NCI-H1694 treated with DMSO at 0.1 percent for 48 hours (cell line): Measurements from ENCODE around the gene CETP.
A peak's percentile ranks its signal among the peaks of the same experiment; 100 is the strongest.

Experiments
- DNase-seq: peaks from one replicate; lab custom pipeline; 2025; lab: John Stamatoyannopoulos, UW

CETP gene, protein sequence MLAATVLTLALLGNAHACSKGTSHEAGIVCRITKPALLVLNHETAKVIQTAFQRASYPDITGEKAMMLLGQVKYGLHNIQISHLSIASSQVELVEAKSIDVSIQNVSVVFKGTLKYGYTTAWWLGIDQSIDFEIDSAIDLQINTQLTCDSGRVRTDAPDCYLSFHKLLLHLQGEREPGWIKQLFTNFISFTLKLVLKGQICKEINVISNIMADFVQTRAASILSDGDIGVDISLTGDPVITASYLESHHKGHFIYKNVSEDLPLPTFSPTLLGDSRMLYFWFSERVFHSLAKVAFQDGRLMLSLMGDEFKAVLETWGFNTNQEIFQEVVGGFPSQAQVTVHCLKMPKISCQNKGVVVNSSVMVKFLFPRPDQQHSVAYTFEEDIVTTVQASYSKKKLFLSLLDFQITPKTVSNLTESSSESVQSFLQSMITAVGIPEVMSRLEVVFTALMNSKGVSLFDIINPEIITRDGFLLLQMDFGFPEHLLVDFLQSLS

DNA sequence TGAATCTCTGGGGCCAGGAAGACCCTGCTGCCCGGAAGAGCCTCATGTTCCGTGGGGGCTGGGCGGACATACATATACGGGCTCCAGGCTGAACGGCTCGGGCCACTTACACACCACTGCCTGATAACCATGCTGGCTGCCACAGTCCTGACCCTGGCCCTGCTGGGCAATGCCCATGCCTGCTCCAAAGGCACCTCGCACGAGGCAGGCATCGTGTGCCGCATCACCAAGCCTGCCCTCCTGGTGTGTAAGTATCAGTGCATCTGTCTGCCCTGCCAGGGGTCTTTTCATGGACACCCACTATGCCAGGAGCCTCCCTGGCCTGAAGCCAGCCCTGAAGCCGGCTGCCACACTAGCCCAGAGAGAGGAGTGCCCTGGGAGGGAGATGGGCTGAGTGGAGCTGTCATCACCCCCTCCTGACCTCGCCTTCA is at the start of gene CETP:
Gene CETP (plus strand): TSS at position 100 of the 431 bp plus-strand sequence. CDS start 30 bp downstream, at position 130.
- no peak for DNase-seq

DNA sequence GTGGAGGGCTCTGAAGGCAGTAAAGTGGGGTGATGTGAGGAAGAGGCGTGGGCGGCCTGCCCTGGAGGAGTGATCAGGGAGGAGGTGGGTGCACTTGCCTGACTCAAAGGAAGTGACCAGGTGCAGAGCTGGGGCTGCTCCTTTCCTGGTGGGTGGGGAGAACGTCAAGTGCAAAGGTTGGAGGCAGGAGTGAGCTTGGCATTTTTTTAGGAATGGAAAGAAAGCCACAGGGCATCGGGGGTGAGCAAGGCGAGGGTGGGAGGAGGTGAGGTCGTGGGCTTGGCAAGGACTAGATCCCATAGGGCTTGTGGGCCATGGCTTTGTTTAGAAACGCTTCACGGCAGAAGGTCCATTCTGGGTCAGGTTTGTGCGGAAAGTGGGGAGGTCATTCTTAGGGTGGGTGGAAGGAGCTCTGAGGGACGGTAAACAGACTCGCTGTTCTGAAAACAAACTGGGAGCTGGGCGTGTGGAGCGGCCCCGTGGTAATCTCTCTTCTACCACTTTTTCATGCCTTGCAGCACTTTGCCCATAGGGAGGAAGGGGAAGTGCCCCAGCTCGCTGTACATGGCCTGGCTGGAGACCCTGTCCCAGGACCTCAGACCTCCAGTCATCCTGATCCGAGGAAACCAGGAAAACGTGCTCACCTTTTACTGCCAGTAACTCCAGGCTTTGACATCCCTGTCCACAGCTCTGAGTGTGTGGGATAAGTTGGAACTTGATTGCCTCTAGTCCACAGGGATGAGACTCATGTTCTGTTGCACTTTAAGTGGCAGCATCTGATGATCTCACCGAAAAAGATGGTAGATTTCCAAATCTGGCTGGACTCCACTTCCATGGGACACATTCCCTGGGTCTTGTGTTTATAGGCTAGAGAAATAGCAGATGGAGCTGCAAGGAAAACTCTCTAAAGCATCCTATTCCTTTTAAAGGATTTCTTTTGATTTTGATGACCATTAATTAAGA is 48.7 kb upstream of the CETP start:
- no peak for DNase-seq

DNA sequence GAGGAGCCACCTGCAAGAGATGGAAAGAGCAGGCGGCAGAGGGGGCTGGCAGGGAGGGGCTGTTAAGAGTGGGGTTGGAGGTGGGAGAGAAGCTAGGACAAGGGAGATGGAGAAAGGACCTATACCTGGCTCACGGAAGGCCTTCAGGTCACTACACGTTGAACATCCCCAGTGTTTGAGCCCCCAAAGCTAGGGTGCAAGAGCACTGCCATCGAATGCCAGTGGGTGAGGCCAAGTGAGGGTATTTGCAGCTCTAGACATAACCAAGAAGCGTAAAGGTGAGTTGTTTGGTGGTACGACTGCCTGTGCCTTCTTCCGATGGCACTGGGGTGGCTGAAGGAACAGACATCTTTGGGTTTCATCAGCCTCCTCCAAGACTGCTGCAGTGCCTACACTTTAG is 46.9 kb upstream of the CETP start:
- DNase-seq, result no peak

DNA sequence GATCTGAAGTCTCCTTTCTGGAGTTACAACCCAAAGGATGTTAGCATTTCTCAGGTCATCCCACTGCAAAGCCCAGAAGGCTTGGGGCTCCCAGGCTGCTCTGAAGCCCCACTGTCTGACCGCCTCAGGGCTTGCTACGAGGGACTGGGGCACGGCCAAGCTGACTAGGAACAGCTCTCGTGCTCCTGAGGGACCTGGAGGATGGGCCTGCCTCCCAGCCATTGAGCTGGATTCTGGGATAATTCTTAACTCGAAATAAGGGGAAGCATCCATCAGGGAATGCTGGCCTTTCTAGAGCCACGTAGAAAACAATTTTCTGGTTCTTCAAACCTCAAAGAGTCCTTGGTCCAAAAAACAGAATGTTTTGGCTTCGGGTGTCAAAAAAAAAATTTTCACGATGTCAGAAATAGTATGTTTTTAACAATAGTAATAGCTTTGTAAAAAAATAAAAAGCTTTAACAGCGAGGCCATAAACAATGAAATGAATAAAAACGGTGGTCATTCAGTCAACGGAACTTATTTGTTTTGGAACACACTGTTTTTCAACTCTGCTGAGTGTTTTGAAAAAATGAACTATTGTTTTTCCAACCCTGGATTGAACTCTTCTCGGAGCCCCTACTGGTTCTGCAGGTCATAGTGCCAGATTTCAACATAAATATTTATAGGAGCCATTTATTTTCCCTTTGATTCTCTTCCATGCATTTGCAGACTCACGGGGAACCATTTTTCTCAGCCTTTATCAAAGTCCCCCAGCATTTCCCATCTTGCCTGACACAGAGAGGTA is 46.2 kb upstream of the CETP start:
- no peak for DNase-seq

DNA sequence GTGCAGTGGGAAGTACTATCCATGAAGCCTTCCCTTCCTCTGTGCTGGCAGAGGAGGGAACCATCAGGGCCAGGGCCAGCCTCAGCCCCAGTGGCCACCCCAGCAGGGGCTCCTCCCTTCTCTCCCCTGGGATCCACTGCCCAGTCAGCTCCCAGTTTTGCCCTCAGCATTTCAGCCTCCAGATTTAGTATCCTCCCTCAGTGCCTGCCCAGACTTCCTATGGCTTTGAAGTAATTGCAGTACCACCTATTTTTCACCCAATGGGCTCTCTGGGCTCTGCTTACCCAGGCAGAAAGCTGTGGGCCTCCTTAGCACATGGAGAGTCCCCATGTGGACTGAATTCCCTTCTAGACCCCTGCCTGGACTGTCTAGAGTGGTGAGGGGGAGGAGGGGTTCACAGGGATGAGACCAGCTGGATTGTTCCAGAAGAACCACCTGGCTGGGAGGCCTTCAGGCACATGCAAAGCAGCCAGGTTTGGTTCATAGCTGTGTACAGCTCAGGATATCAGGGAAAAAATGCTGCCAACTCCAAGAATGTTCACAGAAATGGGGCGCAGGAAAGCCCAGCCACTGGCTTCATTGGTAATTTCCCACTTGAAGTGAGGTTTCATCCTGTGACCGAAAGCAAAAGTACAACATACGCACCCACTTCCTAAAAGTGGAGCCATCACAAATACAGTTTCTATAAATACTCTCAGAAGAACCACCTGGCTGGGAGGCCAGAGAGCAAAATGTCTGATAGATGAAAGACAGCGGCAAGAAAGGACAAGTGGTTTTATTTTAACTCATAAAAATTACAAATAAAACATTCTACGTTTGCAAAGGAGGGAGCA is 45.0 kb upstream of the CETP start:
- no peak for DNase-seq

DNA sequence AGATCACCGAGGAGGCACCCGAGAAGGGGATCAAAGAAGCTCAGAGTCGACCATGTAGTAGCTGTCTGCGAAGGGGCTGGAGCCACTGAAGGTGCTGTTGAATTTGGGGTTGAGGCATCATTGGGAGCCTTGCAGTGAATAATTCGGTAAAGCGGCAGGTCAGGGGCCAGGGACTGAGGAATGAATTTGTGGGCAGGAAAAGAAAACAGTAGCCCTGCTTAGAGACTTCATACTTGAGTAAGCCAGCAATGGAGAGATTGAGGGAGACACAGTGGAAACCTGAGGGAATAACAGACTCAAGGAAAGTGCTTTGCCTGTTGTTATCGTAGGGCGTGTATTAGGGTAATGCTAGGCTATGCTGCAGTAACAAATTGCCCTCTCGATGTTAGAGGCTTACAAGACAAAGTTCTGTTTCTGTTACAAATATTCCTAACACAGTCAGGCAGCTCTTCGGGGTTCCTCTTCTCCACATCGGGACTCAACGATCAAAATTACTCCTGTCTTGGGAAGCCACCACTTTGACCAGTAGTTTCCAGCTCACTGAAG is 43.2 kb upstream of the CETP start:
- DNase-seq, result no peak

DNA sequence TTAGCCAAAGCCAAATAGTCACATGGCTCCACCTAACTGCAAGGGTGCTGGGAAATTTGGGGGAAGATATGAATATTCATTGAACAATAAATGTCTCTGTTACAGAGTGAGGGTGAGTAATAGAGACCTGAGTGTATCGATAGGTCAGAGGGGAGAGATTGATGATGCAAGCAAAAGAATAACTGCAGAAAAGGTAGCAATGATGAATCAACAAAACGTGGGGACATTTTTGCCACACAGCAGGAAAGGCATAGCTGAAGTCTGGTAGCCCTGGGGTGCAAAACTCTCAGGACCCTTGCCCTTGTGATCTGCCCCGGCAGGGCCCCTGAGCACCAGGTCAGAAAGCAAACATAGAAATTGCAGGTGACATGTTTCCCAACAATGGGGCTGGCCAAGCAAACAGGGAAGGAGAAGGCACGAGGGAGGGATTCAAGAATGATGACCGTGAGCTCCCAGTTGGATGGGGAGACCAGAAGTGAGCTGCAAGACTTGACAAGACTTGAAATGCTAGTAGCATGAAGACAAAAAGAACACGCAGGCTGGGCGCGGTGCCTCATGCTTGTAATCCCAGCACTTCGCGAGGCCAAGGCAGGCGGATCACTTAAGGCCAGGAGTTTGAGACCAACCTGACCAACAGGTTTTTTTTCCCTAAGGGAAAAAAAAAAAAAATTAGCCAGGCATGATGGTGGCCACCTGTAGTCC is 42.5 kb upstream of the CETP start:
- no peak for DNase-seq

DNA sequence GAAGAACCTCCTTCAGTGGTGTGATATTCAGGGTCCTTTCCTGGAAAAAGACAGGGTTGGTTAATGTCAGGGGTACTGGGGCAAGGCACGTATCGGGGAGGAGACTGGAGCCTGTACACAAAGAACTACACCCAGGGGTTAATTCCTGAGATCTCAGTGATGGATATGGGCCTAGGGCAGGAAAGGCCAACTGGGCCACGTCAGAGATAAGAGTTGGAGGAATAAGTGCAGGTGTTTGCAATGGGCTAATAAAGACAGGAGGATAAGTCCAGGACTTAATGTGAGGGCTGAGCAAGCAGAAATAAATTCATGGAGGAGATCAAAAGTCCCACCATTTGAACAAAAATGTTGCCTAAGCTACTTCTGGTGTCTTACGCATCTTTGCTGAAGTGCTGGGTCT is 40.2 kb upstream of the CETP start:
- DNase-seq, result no peak

DNA sequence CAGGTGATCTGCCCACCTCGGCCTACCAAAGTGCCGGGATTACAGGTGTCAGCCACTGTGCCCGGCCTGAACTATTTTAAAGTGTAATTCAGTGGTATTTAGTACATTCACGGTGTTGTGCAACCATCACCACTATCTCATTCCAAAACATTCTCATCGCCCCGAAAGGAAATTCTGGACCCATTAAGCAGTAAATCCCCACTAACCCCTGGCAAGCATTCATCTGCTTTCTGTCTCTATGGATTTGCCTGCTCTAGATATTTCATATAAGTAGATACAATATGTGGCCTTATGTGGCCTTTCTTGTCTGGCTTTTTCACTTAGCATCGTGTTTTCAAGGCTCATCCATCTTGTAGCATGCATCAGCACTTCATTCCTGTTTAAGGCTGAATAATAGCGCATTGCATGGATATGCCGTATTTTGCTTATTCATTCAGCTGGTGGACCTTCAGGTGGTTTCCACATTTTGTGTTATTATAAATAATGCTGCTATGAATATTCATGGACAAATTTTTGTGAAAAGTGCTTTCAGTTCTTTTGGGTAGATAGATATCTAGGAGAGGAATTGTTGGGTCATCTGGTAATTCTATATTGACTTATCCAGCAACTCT is 38.2 kb upstream of the CETP start:
- no peak for DNase-seq

DNA sequence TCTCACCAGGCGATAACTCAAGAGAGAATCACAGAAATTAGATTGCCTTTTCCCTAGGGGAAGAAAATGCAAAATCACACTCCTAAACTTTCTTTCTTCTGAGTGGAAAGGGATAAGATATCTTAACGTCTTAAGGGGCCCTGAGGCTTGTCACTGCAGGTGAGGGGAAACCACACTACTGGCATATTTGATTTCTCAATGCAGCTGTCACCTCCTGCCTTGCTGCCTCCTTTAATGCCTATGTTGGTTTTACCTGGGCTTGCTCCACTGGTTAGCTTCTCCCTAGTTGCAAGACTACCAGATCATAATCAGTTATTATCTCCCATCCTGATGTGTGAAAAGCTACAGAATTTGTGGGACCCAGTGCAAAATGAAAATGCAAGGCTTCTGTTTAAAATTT is 34.3 kb upstream of the CETP start:
- DNase-seq, result no peak

DNA sequence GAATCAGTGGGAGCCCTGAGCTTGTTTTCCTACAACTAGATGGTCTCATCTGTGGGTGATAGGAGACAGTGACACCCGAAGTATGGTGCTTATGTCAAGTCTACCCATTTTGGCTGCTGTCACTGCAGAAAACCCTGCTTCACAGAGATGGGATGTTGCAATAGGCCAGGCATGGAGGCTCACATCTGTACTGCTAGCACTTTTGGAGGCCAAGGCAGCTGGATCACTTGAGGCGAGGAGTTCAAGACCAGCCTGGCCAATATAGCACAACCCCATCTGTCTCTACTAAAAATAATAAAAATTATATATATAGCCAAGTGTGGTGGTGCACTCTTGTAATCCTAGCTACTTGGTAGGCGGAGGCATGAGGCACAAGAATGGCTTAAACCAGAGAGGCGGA is 32.1 kb upstream of the CETP start:
- no peak for DNase-seq

DNA sequence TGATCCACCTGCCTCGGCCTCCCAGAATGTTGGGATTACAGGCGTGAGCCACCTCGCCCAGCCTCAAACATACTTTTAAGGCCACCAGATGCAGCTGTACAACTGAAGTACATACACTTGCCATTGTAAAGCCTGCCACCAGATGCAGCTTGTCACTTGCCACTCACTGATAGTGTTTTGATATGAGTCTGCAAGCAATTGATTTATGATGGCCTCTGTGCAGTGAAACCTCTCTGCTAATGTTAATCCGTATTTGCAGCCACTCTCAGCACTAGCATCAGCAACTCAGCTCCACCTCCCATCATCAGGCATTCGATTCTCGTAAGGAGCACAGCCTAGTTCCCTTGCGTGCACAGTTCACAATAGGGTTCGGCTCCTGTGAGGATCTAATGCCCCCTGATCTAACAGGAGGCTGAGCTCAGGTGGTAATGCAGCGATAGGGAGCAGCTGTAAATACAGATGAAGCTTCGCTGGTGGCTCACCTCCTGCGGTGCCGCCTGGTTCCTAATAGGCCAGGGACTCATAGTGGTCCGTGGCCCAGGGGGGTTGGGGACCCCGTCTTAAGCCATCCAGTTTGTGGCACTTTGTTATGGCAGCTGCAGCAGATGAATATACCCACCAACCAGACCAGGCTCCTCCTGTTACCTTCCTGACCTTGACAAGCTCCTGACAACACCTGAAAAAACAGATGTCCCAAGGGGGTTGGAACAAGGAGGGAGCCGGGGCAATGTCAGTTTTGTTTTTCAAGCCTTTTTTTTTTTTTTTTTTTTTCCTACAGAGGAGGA is 31.1 kb upstream of the CETP start:
- no peak for DNase-seq

DNA sequence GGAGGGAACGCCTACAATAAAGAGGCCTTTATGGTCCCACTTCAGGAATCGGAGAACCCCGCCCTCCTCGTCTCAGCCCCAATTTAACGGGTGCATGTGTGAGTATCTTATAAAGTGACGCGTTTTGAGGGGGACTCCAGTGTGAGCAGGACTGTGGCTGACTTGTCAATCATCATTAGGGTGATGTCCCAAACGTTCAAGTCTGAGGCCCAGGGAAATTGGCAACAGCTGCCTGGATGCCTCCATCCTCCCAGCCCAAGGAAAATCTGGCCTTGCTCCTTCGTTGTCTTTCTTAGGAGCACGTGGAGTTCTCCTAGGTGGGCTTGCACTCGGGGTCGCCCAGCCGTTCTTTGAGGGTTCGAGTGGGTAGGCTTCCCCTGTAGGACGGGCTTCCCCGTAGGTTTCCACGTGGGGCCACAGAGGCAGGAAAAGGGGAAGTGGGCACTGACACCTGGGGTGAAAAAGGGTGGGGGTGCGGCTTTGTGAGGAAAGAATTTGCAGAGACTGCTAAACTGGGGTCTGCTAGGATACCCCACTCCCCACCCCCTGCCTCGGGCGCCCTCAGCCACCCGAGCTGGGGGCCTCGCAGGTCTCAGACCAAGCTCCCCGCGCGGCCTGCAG is 30.4 kb upstream of the CETP start:
- no peak for DNase-seq

DNA sequence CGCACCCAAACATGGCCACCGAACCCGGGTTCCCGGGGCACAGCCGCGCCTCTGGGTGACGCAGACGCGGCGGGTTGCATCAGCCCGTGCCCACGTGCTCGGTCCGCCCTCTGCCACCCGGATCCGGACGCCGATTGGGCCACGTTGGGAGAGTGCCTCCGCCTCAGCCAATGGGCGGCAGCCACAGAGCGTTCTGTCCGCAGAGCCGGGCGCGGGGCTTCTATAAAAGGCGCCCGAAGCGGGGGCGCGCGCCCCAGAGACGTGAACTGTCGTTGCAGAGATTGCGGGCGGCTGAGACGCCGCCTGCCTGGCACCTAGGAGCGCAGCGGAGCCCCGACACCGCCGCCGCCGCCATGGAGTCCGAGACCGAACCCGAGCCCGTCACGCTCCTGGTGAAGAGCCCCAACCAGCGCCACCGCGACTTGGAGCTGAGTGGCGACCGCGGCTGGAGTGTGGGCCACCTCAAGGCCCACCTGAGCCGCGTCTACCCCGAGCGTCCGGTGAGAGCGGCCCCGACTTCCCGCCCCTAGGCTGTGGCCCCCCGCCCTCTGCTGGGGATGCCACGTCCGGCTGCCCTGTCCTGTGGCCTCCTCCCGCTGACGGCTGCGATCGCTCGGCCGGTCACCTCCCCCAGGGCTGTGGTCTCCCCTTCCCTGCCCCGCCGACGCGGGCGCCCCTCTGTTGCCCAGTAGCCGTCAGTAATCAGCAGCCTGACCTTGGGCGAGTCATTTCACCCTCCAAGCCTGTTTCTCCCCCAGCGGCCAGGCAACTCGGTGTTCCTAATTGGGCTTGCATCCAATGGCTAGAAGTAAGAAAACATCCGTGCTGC is 29.6 kb upstream of the CETP start, which contains the start of gene HERPUD1:
Gene HERPUD1 (plus strand): TSS at position 251 of the 829 bp plus-strand sequence. CDS start 103 bp downstream, at position 354.
- DNase-seq, result peak; percentile 90

DNA sequence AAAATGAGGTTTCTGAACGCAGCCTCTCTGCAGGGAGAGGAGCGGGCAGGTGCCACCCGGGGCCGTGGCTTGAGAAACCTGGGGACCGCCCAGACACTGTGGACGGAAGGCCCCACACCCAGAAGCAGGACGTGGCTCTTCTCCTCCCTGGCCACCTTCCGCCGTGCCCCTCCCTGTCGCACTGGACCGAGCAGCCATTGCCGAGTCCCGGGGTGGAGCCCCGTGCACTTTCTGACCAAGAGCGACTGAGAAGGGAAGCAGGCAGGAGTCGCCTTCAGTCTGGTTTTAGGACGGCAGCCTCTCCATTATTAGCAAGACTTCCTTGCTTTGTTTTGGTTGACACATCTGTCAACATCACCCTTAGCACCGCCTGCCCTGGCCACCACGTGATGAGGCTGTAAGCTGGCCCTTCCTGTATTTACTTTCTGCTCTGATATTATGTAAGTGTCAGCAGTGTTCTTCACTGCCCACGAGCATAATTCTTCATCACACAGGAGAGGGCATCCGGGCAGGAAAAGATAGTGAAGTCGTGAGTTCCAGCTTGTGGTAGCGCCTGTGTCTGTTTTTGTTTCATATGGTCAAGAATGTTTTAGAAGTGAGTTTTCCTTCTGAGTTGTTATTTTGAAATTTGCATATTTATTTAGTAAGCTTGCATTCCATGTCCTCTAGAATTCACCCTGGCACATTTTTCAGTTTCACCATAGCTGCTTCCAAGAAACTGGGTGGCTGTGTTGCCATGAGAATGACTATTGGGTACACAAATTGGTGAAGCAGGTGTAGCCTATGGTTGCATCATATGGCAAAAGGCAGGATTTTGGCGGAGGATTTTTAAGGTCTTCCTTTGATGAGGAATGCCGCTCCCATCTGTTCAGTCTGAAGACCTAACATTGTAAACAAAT is 28.8 kb upstream of the CETP start:
- no peak for DNase-seq
